ENCODE measurements around the gene UNC93B1. TPM values are rescaled to one million over a fixed set of nuclear protein-coding genes. Genes with fewer than 3 reads are reported as not detected.

The UNC93B1 gene
- total and polyA plus RNA-seq, 2 of the 13 experiments (the other 11 are each of a cell fraction or from before 2014, with no cell fraction given): 8.8 to 18.9 TPM

- TF ChIP-seq THAP8 (CRISPR knock-in tag; IDR thresholded peaks at IDR 0.05; ENCODE audit: borderline replicate concordance): no peak
- TF ChIP-seq ATF6 (CRISPR knock-in tag; conservative IDR thresholded peaks at IDR 0.05): no peak
- TF ChIP-seq ZNF331 (CRISPR knock-in tag; IDR thresholded peaks at IDR 0.05): no peak
- peak; percentile 25; the same call in 1 of the 2 replicates for TF ChIP-seq SAP130 (CRISPR knock-in tag; IDR thresholded peaks at IDR 0.05; ENCODE audit: low read depth)
- no peak for TF ChIP-seq ZNF646 (CRISPR knock-in tag; IDR thresholded peaks at IDR 0.05)
- TF ChIP-seq ZNF350 (CRISPR knock-in tag; IDR thresholded peaks at IDR 0.05; ENCODE audit: borderline replicate concordance, low read depth): peak; percentile 17; the same call in 1 of the 2 replicates
- peak; percentile 54 for TF ChIP-seq ZNF687 (CRISPR knock-in tag; IDR thresholded peaks at IDR 0.05)
- TF ChIP-seq SOX6 (IDR thresholded peaks at IDR 0.05): no peak
- peak; percentile 24; the same call in 1 of the 2 replicates for TF ChIP-seq SOX6 (CRISPR knock-in tag; IDR thresholded peaks at IDR 0.05)
- TF ChIP-seq ZSCAN21 (CRISPR knock-in tag; IDR thresholded peaks at IDR 0.05; ENCODE audit: borderline replicate concordance): no peak
- TF ChIP-seq RORA (CRISPR knock-in tag; IDR thresholded peaks at IDR 0.05): no peak
- no peak for TF ChIP-seq ZNF709 (CRISPR knock-in tag; IDR thresholded peaks at IDR 0.05)
- TF ChIP-seq ZNF777 (CRISPR knock-in tag; IDR thresholded peaks at IDR 0.05): no peak
- TF ChIP-seq RAD21 (CRISPR knock-in tag; IDR thresholded peaks at IDR 0.05): peak; percentile 77
- no peak for TF ChIP-seq HOXA9 (CRISPR knock-in tag; IDR thresholded peaks at IDR 0.05; ENCODE audit: borderline replicate concordance)
- no peak for TF ChIP-seq HNRNPUL1 (IDR thresholded peaks at IDR 0.05; ENCODE audit: low read depth, low read length)
These were observed 17.4 kb upstream of the UNC93B1 start (continued) for GRCh38 chr11:68021167-68021787.
